Uterus (tissue), 4 donors: ENCODE data around the gene COL28A1. TPM values are rescaled to one million over a fixed set of nuclear protein-coding genes. Genes with fewer than 3 reads are reported as not detected.

Experiments
- DNase-seq, 2 donors: peaks; one replicate each; pipeline ENCODE4 v3.0.0-alpha.2; 2019 to 2020
- H3K27ac ChIP-seq, 2 donors: fragments of 200-600 bp; sonication (generic); 1 replicate in 1 of 2; 2 replicates in 1 of 2; pipeline ENCODE4 v1.5.1; 2016 to 2018
- H3K27me3 ChIP-seq, 2 donors: fragments of 200-600 bp; sonication (generic); one replicate each; pipeline ENCODE4 v1.5.1; 2018 to 2019; ENCODE audit warnings: control low read depth in 1 of 2
- H3K36me3 ChIP-seq, 2 donors: fragments of 200-600 bp; sonication (generic); one replicate each; pipeline ENCODE4 v1.5.1; 2019; ENCODE audit warnings: control low read depth in 1 of 2
- H3K4me1 ChIP-seq, 2 donors: fragments of 200-600 bp; sonication (generic); one replicate each; pipeline ENCODE4 v1.5.1; 2018 to 2019; ENCODE audit warnings: control low read depth in 1 of 2
- H3K4me3 ChIP-seq, 2 donors: fragments of 200-600 bp; sonication (generic); 1 replicate in 1 of 2; 2 replicates in 1 of 2; pipeline ENCODE4 v1.5.1; 2018 to 2019; ENCODE audit warnings: mild to moderate bottlenecking in 1 of 2
- H3K9me3 ChIP-seq, 2 donors: fragments of 200-600 bp; sonication (generic); one replicate each; pipeline ENCODE4 v1.5.1; 2019; ENCODE audit warnings: control low read depth in 1 of 2
- CTCF ChIP-seq, 4 experiments: fragments of 200-600 bp in 2 of 4; fragments of 450-650 bp in 2 of 4; sonication (generic) in 2 of 4; IDR thresholded peaks; one replicate each; pipeline ENCODE4 v1.5.1; 2016 to 2019; ENCODE audit warnings: antibody characterized with exemption in 4 of 4, mild to moderate bottlenecking in 2 of 4, moderate library complexity in 1 of 4
- POLR2A ChIP-seq, 2 donors: fragments of 450-650 bp; IDR thresholded peaks; one replicate each; pipeline ENCODE4 v1.6.1; 2016; ENCODE audit warnings: antibody characterized with exemption in 2 of 2, mild to moderate bottlenecking in 1 of 2, moderate library complexity in 1 of 2
- intact Hi-C: fragments of 100-400 bp; cut with DNase I; formaldehyde crosslinking; loops from one replicate; pipeline ENCODE4 v1.15.1; 2023; ENCODE audit warnings: low total_unique reads
- total RNA-seq, 4 donors: library from RNA; depleted of rRNA in 3 of 4; stranded (reverse); fragments of >200 nt in 3 of 4; gene quantifications; one replicate each; pipeline versions ENCODE4 v1.1.0 to v1.2.4, GENCODE V29; 2014 to 2023
- donor health status: DM: yes; HTN: yes; CAD: no.

The COL28A1 gene
- total RNA-seq, result 1 to 10 TPM in 2 of 4 donors, under 1 TPM in 2; 0.26 to 6.8 (median 1.7) TPM

- Histone ChIP-seq H3K9me3 (no peaks in the 10 kb centered on the region), H3K36me3 (no peaks in the 10 kb centered on the region), H3K27ac (no peak within 1 kb of the TSS), H3K4me1 (no peaks in the 10 kb centered on the region), H3K27me3 (no peaks in the 10 kb centered on the region), H3K4me3 (no peak within 1 kb of the TSS)
- intact Hi-C loops, result no loop called here
- DNase-seq, result no peak
- no peak for TF ChIP-seq CTCF (IDR thresholded peaks at IDR 0.05)
Observed at GRCh38 chr7:7535691-7536090, at the start of gene COL28A1. Gene COL28A1 (minus strand): TSS chr7:7535873. CDS start chr7:7532875, 2,998 bp downstream.

GRCh38 chr7:7584653-7585052 is 49.0 kb upstream of the COL28A1 start:
- H3K27ac ChIP-seq, result no peak overlapping the region
- H3K36me3 ChIP-seq, result no peaks in the 10 kb centered on the region
- no peaks in the 10 kb centered on the region for H3K27me3 ChIP-seq
- TF ChIP-seq CTCF (IDR thresholded peaks at IDR 0.05), result no peak
- no peak for TF ChIP-seq POLR2A (IDR thresholded peaks at IDR 0.05)
- no peaks in the 10 kb centered on the region for H3K9me3 ChIP-seq
- intact Hi-C loops, result no loop called here
- no peak overlapping the region for H3K4me3 ChIP-seq
- no peak for DNase-seq
- no peaks in the 10 kb centered on the region for H3K4me1 ChIP-seq

- H3K27me3 ChIP-seq, result no peaks in the 10 kb centered on the region
- DNase-seq, result no peak
- H3K36me3 ChIP-seq, result no peaks in the 10 kb centered on the region
- intact Hi-C loops, result no loop called here
- H3K4me1 ChIP-seq, result no peaks in the 10 kb centered on the region
- H3K4me3 ChIP-seq, result no peak overlapping the region
- H3K9me3 ChIP-seq, result no peaks in the 10 kb centered on the region
- no peak for TF ChIP-seq POLR2A (IDR thresholded peaks at IDR 0.05)
- no peak overlapping the region for H3K27ac ChIP-seq
Observed at GRCh38 chr7:7583731-7584130, 48.1 kb upstream of the COL28A1 start.

- H3K4me1 ChIP-seq, result no peaks in the 10 kb centered on the region
- H3K27me3 ChIP-seq, result no peaks in the 10 kb centered on the region
- TF ChIP-seq POLR2A (IDR thresholded peaks at IDR 0.05) (no peak), CTCF (IDR thresholded peaks at IDR 0.05) (no peak)
- no peak for DNase-seq
- no peaks in the 10 kb centered on the region for H3K9me3 ChIP-seq
- intact Hi-C loops, result no loop called here
- H3K4me3 ChIP-seq, result no peak overlapping the region
- H3K36me3 ChIP-seq, result no peaks in the 10 kb centered on the region
- H3K27ac ChIP-seq, result no peak overlapping the region
Observed at GRCh38 chr7:7582596-7582995, 46.9 kb upstream of the COL28A1 start.

- Histone ChIP-seq H3K27ac (no peak overlapping the region), H3K9me3 (no peaks in the 10 kb centered on the region), H3K36me3 (no peaks in the 10 kb centered on the region), H3K27me3 (no peaks in the 10 kb centered on the region), H3K4me3 (no peak overlapping the region), H3K4me1 (no peaks in the 10 kb centered on the region)
- intact Hi-C loops, result no loop called here
- TF ChIP-seq CTCF (IDR thresholded peaks at IDR 0.05), result no peak
- no peak for TF ChIP-seq POLR2A (IDR thresholded peaks at IDR 0.05)
- DNase-seq, result no peak
Observed at GRCh38 chr7:7581531-7582179, 46.0 kb upstream of the COL28A1 start.

DNA sequence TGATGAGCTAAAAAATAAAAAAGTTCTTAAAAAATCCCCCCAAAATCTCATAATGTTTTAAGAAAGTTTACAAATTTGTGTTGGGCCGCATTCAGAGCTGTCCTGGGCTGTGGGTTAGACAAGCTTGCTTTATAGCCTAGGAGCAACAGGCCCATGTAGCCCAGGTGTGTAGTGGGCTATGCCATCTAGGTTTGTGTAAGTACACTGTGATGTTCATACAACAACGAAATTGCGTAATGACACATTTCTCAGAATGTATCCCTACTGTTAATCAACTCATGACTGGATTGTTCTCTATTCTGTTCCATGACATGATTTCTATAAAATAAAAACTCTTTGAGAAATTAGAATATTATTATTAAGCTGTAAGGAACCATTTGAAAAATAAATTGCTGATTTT is 44.0 kb upstream of the COL28A1 start:
- intact Hi-C loops, result loop anchor here (5.0 kb wide), 1 partner anchor 253 kb away; no protein-coding TSS in a partner anchor
- H3K27ac ChIP-seq, result no peak overlapping the region

More for the DNA sequence above, 44.0 kb upstream of the COL28A1 start:
- no peak for DNase-seq
- no peak for TF ChIP-seq CTCF (IDR thresholded peaks at IDR 0.05)
- no peak for TF ChIP-seq POLR2A (IDR thresholded peaks at IDR 0.05)
- H3K4me1 ChIP-seq, result no peaks in the 10 kb centered on the region
- no peaks in the 10 kb centered on the region for H3K36me3 ChIP-seq
- H3K4me3 ChIP-seq, result no peak overlapping the region
- H3K9me3 ChIP-seq, result no peaks in the 10 kb centered on the region
- H3K27me3 ChIP-seq, result no peaks in the 10 kb centered on the region
